GM23338 (cell line): ENCODE results near the gene MYO1E.

ENCODE experiments used
- CTCF ChIP-seq, 2 experiments: fragments of 200-600 bp in 1 of 2; sonication (generic) in 1 of 2; conservative IDR thresholded peaks; 2 replicates each; pipeline versions ENCODE4 v1.5.1 to v1.6.1; 2016 to 2017; ENCODE audit warnings: antibody characterized with exemption in 2 of 2, low read depth in 2 of 2, mild to moderate bottlenecking in 2 of 2, moderate library complexity in 1 of 2
- EZH2 ChIP-seq: fragments of 200-600 bp; sonication (generic); IDR thresholded peaks from one replicate; pipeline ENCODE4 v1.8.0; 2017; ENCODE audit warnings: antibody characterized with exemption, mild to moderate bottlenecking, low read depth; ENCODE audit not compliant: unreplicated experiment
- POLR2AphosphoS5 ChIP-seq: IDR thresholded peaks from 2 replicates; pipeline ENCODE4 v1.6.1; 2016; ENCODE audit warnings: antibody characterized with exemption, low read depth

GRCh38 chr15:59173194-59173593 is 199.5 kb downstream of the MYO1E start:
- TF ChIP-seq EZH2: no peak
- TF ChIP-seq CTCF (conservative IDR thresholded peaks at IDR 0.05; ENCODE audit: low read depth in 2 of 2): no peak
- no peak for TF ChIP-seq POLR2AphosphoS5
